Ectodermal cell (in vitro differentiated cells): ENCODE results near the gene PRKG1.
A peak's percentile ranks its signal among the peaks of the same experiment; 100 is the strongest.

Source experiments
- H3K27ac ChIP-seq: 2 replicates; pipeline ENCODE4 v1.7.0; 2013; ENCODE audit warnings: mild to moderate bottlenecking, low read depth, low read length; ENCODE audit not compliant: insufficient read depth, poor library complexity, severe bottlenecking
- H3K27me3 ChIP-seq: 2 replicates; pipeline ENCODE4 v1.7.0; 2013; ENCODE audit warnings: mild to moderate bottlenecking, low read length; ENCODE audit not compliant: insufficient read depth, control insufficient read depth, poor library complexity, severe bottlenecking
- H3K36me3 ChIP-seq: one replicate; pipeline ENCODE4 v1.7.0; 2013; ENCODE audit warnings: low read length; ENCODE audit not compliant: control insufficient read depth, insufficient read depth
- H3K4me1 ChIP-seq: one replicate; pipeline ENCODE4 v1.7.0; 2013; ENCODE audit warnings: low read length; ENCODE audit not compliant: control insufficient read depth, insufficient read depth
- H3K4me3 ChIP-seq: 2 replicates; pipeline ENCODE4 v1.7.0; 2013; ENCODE audit warnings: low read depth, low read length, control low read depth; ENCODE audit not compliant: insufficient read depth
- H3K9me3 ChIP-seq: 2 replicates; pipeline ENCODE4 v1.7.0; 2013; ENCODE audit warnings: mild to moderate bottlenecking, low read length, moderate library complexity; ENCODE audit not compliant: control insufficient read depth
- WGBS, 2 experiments: methylation state at CpG; one replicate each; pipeline ENCODE4 v1.1.7; 2013; ENCODE audit warnings: missing lambda C conversion rate in 2 of 2; 5-methylcytosine and 5-hydroxymethylcytosine counted together

Gene PRKG1

DNA sequence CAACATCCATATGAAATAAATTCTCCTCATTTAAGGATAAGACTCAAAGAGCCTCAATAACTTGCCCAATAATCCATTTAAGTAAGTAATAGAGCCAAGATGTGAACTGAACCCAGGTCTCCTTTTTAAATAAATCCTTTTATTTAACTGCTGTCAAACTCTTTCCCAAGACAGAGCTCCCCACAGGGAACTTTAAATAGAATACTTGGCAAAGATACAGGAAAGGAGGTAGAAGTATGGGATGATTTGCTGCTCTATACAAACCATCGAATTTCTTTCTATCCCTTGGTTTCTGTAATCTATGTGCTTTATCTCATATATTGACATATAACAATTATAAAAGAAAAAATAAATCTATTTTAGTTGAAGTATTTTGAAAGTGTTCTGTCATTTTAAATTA lies 329.2 kb downstream of the PRKG1 start:
- Histone ChIP-seq H3K27ac (no peak overlapping the region), H3K4me3 (no peak overlapping the region), H3K4me1 (peaks cover 11% of the 10 kb centered on the region), H3K36me3 (no peaks in the 10 kb centered on the region), H3K9me3 (no peaks in the 10 kb centered on the region), H3K27me3 (no peaks in the 10 kb centered on the region)
- no CpG with 5 or more reads among the region's 1 CpG for WGBS, 2 experiments

DNA sequence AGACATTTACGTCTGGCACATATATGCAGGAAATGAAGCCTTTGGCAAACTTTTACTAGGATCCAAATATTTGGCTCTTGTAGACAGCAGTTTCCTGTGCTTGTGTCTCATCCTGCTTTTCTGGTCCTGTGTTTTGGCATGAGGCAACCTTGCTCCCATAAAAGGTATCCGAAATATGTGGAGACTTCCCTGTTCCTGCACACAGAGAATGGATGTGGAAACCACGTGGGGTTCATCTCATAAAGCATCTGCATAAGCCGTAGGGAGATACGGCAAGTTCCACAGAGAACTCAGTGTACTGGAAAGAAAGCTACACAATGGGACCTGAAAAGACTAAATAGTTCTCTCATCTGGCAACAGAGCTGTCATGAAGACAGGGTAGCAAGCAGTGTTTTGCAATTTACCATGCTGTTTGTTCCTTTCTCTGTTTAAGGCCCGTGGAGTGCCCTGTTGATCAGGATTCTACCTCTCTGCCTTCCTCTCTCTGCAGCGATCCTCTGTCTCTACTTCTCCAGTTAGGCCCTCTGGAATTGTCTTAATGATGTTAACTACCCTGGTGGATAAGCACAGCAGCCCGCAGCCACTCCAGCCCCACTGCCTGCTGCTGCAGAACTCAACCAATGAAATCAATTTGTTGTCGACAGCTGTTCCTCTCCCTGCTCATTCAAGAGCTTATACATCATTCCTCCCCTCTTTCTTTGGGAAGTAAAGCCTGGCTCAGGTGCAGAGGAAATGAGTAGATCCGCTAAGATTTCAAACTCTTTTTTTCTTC lies 331.5 kb downstream of the PRKG1 start:
- H3K4me1 ChIP-seq = peaks cover 11% of the 10 kb centered on the region
- H3K27ac ChIP-seq = peak overlapping the region; percentile 64
- no peaks in the 10 kb centered on the region for H3K27me3 ChIP-seq
- WGBS, 2 experiments = 64 to 67% methylated on average over 10 of the region's 10 CpGs
- no peak overlapping the region for H3K4me3 ChIP-seq
- no peaks in the 10 kb centered on the region for H3K9me3 ChIP-seq
- H3K36me3 ChIP-seq = no peaks in the 10 kb centered on the region

GRCh38 chr10:51406581-51406980 lies 332.3 kb downstream of the PRKG1 start:
- Histone ChIP-seq H3K27me3 (no peaks in the 10 kb centered on the region), H3K4me3 (no peak overlapping the region), H3K36me3 (no peaks in the 10 kb centered on the region), H3K9me3 (no peaks in the 10 kb centered on the region), H3K4me1 (peaks cover 11% of the 10 kb centered on the region), H3K27ac (no peak overlapping the region)
- WGBS, 2 experiments = 97% methylated on average over 6 of the region's 6 CpGs

GRCh38 chr10:51416494-51416893 lies 342.2 kb downstream of the PRKG1 start:
- Histone ChIP-seq H3K36me3 (no peaks in the 10 kb centered on the region), H3K27ac (no peak overlapping the region), H3K4me1 (no peaks in the 10 kb centered on the region), H3K27me3 (no peaks in the 10 kb centered on the region), H3K4me3 (no peak overlapping the region), H3K9me3 (no peaks in the 10 kb centered on the region)
- WGBS, 2 experiments = 92 to 97% methylated on average over 3 of the region's 4 CpGs

- Histone ChIP-seq H3K9me3 (no peaks in the 10 kb centered on the region), H3K27ac (no peak overlapping the region), H3K36me3 (no peaks in the 10 kb centered on the region), H3K27me3 (no peaks in the 10 kb centered on the region), H3K4me3 (no peak overlapping the region), H3K4me1 (no peaks in the 10 kb centered on the region)
- WGBS, 2 experiments = 94 to 98% methylated on average over 2 to 3 of the region's 3 CpGs
These were observed 345.2 kb downstream of the PRKG1 start for GRCh38 chr10:51419196-51420093.

- H3K27ac ChIP-seq = no peak overlapping the region
- no peaks in the 10 kb centered on the region for H3K4me1 ChIP-seq
- H3K4me3 ChIP-seq = no peak overlapping the region
- no peaks in the 10 kb centered on the region for H3K36me3 ChIP-seq
- 88% methylated on average over 1 of the region's 1 CpG; no CpG with 5 or more reads in 1 of the 2 experiments for WGBS, 2 experiments
- H3K9me3 ChIP-seq = no peaks in the 10 kb centered on the region
- H3K27me3 ChIP-seq = no peaks in the 10 kb centered on the region
These were observed 347.6 kb downstream of the PRKG1 start for GRCh38 chr10:51421853-51422252.

DNA sequence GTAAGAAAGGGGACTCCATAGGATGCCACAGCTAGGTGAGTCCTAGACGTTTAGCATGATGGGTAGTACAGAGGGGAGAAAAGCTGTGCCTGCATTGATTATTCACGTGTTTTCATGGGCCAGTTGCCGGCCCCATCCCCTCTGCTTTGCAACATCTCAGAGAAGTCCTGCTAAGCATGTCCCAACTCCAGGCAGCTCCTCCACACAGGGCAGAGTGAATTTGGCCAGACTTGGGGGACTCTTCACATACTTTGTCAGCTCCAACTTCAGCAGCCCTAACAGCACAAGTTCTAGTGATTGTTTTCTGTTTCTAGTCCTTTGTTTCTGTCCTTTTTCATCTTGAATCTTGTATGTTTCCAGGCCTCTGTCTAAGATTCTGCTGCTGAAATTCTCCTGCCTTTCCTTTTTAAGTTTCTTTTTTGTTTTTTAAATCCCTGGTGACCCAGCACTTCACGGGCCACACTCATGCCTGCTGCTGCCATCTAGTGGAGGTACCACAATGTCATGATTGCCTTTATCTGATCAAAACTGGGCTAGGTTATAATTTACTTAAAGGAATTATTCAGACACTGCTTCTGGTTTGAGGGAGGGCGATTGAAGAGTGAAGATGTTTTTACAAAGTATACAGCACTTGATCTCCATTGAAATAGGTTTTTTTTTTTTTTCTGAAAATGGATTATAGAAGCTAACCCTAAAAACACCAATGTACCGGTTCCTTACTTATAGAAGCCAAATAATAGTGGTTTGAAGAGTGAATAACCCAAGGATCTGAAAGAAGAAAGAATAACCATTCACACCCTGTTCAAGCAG lies 348.2 kb downstream of the PRKG1 start:
- WGBS, 2 experiments = 65 to 68% methylated on average over 4 of the region's 6 CpGs
- no peaks in the 10 kb centered on the region for H3K4me1 ChIP-seq
- H3K27me3 ChIP-seq = no peaks in the 10 kb centered on the region
- no peaks in the 10 kb centered on the region for H3K36me3 ChIP-seq
- no peak overlapping the region for H3K27ac ChIP-seq
- H3K9me3 ChIP-seq = no peaks in the 10 kb centered on the region
- H3K4me3 ChIP-seq = no peak overlapping the region

- Histone ChIP-seq H3K9me3 (no peaks in the 10 kb centered on the region), H3K27me3 (no peaks in the 10 kb centered on the region), H3K36me3 (no peaks in the 10 kb centered on the region), H3K4me1 (no peaks in the 10 kb centered on the region), H3K27ac (no peak overlapping the region), H3K4me3 (no peak overlapping the region)
- 71 to 81% methylated on average over 4 of the region's 4 CpGs for WGBS, 2 experiments
These were observed 348.8 kb downstream of the PRKG1 start for GRCh38 chr10:51423121-51423452.

DNA sequence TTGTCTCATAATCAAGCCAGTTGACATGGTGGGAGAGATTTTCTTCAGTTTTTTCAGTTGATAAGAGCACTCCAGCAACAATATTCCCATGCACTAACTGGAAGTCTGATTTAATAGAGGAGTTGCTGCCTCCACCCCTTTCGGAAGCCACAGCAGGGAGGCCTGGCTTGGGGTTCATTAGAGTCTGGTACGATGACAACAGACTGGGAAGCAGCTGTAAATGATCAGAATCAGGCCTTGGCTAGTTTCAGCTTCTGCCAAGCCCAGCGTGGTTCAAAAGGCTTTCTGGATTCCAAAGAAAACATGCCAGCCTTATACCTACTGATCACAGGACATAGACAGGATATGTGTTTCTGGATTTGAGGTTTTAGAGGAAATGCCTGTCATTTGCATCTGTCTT lies 351.1 kb downstream of the PRKG1 start:
- Histone ChIP-seq H3K36me3 (no peaks in the 10 kb centered on the region), H3K4me1 (no peaks in the 10 kb centered on the region), H3K27me3 (no peaks in the 10 kb centered on the region), H3K9me3 (no peaks in the 10 kb centered on the region), H3K4me3 (no peak overlapping the region), H3K27ac (no peak overlapping the region)
- 76 to 80% methylated on average over 3 of the region's 3 CpGs for WGBS, 2 experiments

DNA sequence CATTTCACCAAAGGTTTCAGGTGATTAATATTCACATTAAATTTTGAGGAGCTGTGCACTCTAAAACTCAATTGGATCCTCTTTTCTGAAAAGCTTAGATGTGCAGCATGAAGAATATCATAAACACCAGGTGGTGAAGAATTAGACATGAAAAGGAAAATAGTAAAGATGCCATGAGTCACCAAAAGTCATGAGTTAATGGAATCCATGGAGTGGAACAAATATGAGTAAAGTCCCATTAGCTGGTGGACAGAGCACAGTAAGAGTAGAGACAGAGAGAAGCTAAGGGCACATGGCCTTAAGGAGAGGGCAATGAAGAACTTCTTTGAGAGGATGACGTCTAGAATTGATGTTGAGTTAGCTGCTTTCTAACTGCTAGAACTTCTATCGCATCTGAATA lies 353.5 kb downstream of the PRKG1 start:
- H3K9me3 ChIP-seq = no peaks in the 10 kb centered on the region
- no peak overlapping the region for H3K27ac ChIP-seq
- H3K36me3 ChIP-seq = no peaks in the 10 kb centered on the region
- no peaks in the 10 kb centered on the region for H3K27me3 ChIP-seq
- 93 to 95% methylated on average over 2 of the region's 2 CpGs for WGBS, 2 experiments
- H3K4me1 ChIP-seq = no peaks in the 10 kb centered on the region
- no peak overlapping the region for H3K4me3 ChIP-seq
